ENCODE data around the gene KCNQ1.

- TF ChIP-seq CTCF (IDR thresholded peaks at IDR 0.05) (no peak), POLR2A (IDR thresholded peaks at IDR 0.05) (no peak)
Measured at GRCh38 chr11:2877474-2877873, 432.7 kb downstream of the KCNQ1 start.
